H1 (cell line): ENCODE results near the gene UQCR10. TPM values are rescaled to one million over a fixed set of nuclear protein-coding genes. Genes with fewer than 3 reads are reported as not detected.

ENCODE experiments used
- CTCF ChIA-PET: fragments of 300-600 bp; sonication (Branson Sonifier 250); formaldehyde crosslinking; loops from one replicate; lab custom pipeline; 2021; ENCODE audit not compliant: partially characterized antibody; lab: Charles Lee
- POLR2A ChIA-PET: fragments of 300-600 bp; sonication (Branson Sonifier 250); formaldehyde crosslinking; loops from one replicate; lab custom pipeline; 2021; ENCODE audit warnings: inconsistent platforms; ENCODE audit not compliant: partially characterized antibody; lab: Charles Lee
- DNase-seq, 2 experiments: peaks; one replicate each; pipeline versions ENCODE4 v3.0.0 to v3.0.0-alpha.2; 2010 to 2022; ENCODE audit warnings: low spot score in 2 of 2, low read depth in 1 of 2, mixed read lengths in 1 of 2
- FAIRE-seq: peaks from 2 replicates; lab custom pipeline; 2011; peaks lifted over from hg19 to GRCh38; lab: Jason Lieb, UNC
- H2AFZ ChIP-seq: 2 replicates; pipeline ENCODE4 v1.8.1; 2012; ENCODE audit warnings: low read length, inconsistent platforms
- H2AK5ac ChIP-seq: 2 replicates; pipeline ENCODE4 v1.6.1; 2013; ENCODE audit warnings: low read depth, low read length
- H2BK120ac ChIP-seq: replicated peaks from 2 replicates; pipeline ENCODE3; 2013; ENCODE audit warnings: low read depth, low read length, inconsistent platforms
- H2BK12ac ChIP-seq: 2 replicates; pipeline ENCODE4 v1.6.1; 2013; ENCODE audit warnings: low read depth, low read length
- H2BK15ac ChIP-seq: 2 replicates; pipeline ENCODE4 v1.6.1; 2013; ENCODE audit warnings: low read length
- H2BK20ac ChIP-seq: 2 replicates; pipeline ENCODE4 v1.6.1; 2013; ENCODE audit warnings: low read length
- H2BK5ac ChIP-seq: 2 replicates; pipeline ENCODE4 v1.6.1; 2013; ENCODE audit warnings: low read depth, low read length
- H3K14ac ChIP-seq: 2 replicates; pipeline ENCODE4 v1.6.1; 2013; ENCODE audit warnings: inconsistent platforms; ENCODE audit not compliant: insufficient read length
- H3K18ac ChIP-seq: 2 replicates; pipeline ENCODE4 v1.6.1; 2013; ENCODE audit warnings: low read length; ENCODE audit errors: extremely low read depth
- H3K23ac ChIP-seq: 2 replicates; pipeline ENCODE4 v1.6.1; 2013; ENCODE audit warnings: inconsistent platforms; ENCODE audit not compliant: insufficient read length
- H3K23me2 ChIP-seq: 2 replicates; pipeline ENCODE4 v1.6.1; 2013; ENCODE audit warnings: low read depth, low read length
- H3K27ac ChIP-seq: 2 replicates; pipeline ENCODE4 v1.6.1; 2011; ENCODE audit warnings: low read depth, low read length, inconsistent platforms
- H3K27me3 ChIP-seq, 4 experiments: replicated peaks in 1 of 4; 1 replicate in 1 of 4; 2 replicates in 3 of 4; pipeline versions ENCODE4 v1.6.1 to v1.8.1; 2011 to 2013; ENCODE audit warnings: low read length in 3 of 4, mild to moderate bottlenecking in 3 of 4, inconsistent platforms in 2 of 4, mixed read lengths in 2 of 4, moderate library complexity in 1 of 4; ENCODE audit not compliant: control insufficient read depth in 3 of 4, insufficient read depth in 3 of 4; ENCODE audit errors: extremely low read depth in 1 of 4
- H3K36me3 ChIP-seq, 4 experiments: 2 replicates each; pipeline versions ENCODE4 v1.6.1 to v1.8.1; 2011 to 2013; ENCODE audit warnings: mild to moderate bottlenecking in 4 of 4, low read length in 3 of 4, moderate library complexity in 2 of 4, control low read depth in 1 of 4, inconsistent platforms in 1 of 4; ENCODE audit not compliant: insufficient read depth in 4 of 4, control insufficient read depth in 2 of 4
- H3K4ac ChIP-seq: replicated peaks from 2 replicates; pipeline ENCODE3; 2013; ENCODE audit warnings: low read length, low read depth, mixed read lengths, inconsistent platforms; ENCODE audit not compliant: insufficient read length
- H3K4me1 ChIP-seq, 4 experiments: replicated peaks in 1 of 4; 1 replicate in 1 of 4; 2 replicates in 3 of 4; pipeline versions ENCODE4 v1.6.1 to v1.8.1; 2011 to 2013; ENCODE audit warnings: low read length in 3 of 4, inconsistent platforms in 2 of 4, mixed read lengths in 1 of 4; ENCODE audit not compliant: insufficient read depth in 4 of 4, control insufficient read depth in 3 of 4
- H3K4me2 ChIP-seq, 2 experiments: 2 replicates each; pipeline versions ENCODE4 v1.6.1 to v1.8.1; 2011 to 2013; ENCODE audit warnings: low read depth in 2 of 2, low read length in 2 of 2, control low read depth in 1 of 2, inconsistent platforms in 1 of 2, mild to moderate bottlenecking in 1 of 2; ENCODE audit not compliant: insufficient read depth in 1 of 2
- H3K4me3 ChIP-seq, 4 experiments: fragments of 200-600, 300-600 bp in 1 of 4; sonication (generic), shearing (Covaris generic), sonication (Bioruptor Twin) in 1 of 4; 2 replicates each; pipeline versions ENCODE4 v1.5.1 to v1.8.1; 2011 to 2016; ENCODE audit warnings: low read length in 4 of 4, low read depth in 3 of 4, control low read depth in 2 of 4, inconsistent platforms in 2 of 4, mild to moderate bottlenecking in 2 of 4, mixed read lengths in 1 of 4, moderate library complexity in 1 of 4; ENCODE audit not compliant: insufficient read depth in 2 of 4; ENCODE audit errors: extremely low read depth in 1 of 4
- H3K56ac ChIP-seq: replicated peaks from 2 replicates; pipeline ENCODE3; 2013; ENCODE audit warnings: low read depth, mild to moderate bottlenecking, mixed read lengths, low read length, inconsistent platforms; ENCODE audit not compliant: insufficient read length
- H3K79me1 ChIP-seq: 2 replicates; pipeline ENCODE4 v1.6.1; 2013; ENCODE audit warnings: low read depth, low read length, control low read depth
- H3K79me2 ChIP-seq, 2 experiments: 2 replicates each; pipeline versions ENCODE4 v1.6.1 to v1.8.1; 2012 to 2013; ENCODE audit warnings: low read length in 2 of 2, mild to moderate bottlenecking in 2 of 2, inconsistent platforms in 1 of 2; ENCODE audit not compliant: insufficient read depth in 2 of 2, control insufficient read depth in 1 of 2
- H3K9ac ChIP-seq, 4 experiments: replicated peaks in 1 of 4; 1 replicate in 1 of 4; 2 replicates in 3 of 4; pipeline versions ENCODE4 v1.6.1 to v1.8.1; 2011 to 2013; ENCODE audit warnings: low read depth in 3 of 4, low read length in 3 of 4, control low read depth in 2 of 4, mild to moderate bottlenecking in 2 of 4, moderate library complexity in 2 of 4, inconsistent platforms in 1 of 4; ENCODE audit errors: extremely low read depth in 1 of 4
- H3K9me3 ChIP-seq, 2 experiments: 2 replicates each; pipeline versions ENCODE4 v1.6.1 to v1.8.1; 2012 to 2013; ENCODE audit warnings: mild to moderate bottlenecking in 2 of 2, moderate library complexity in 2 of 2, control low read depth in 1 of 2, inconsistent platforms in 1 of 2, low read depth in 1 of 2, low read length in 1 of 2, mixed read lengths in 1 of 2; ENCODE audit not compliant: insufficient read depth in 2 of 2
- H4K20me1 ChIP-seq, 2 experiments: replicated peaks in 1 of 2; 2 replicates each; pipeline versions ENCODE3 to v1.8.1; 2011 to 2013; ENCODE audit warnings: inconsistent platforms in 2 of 2, low read length in 2 of 2, mild to moderate bottlenecking in 1 of 2; ENCODE audit not compliant: insufficient read depth in 2 of 2, control insufficient read depth in 1 of 2
- H4K5ac ChIP-seq: 2 replicates; pipeline ENCODE4 v1.6.1; 2013; ENCODE audit warnings: low read length, low read depth, mixed read lengths, inconsistent platforms; ENCODE audit not compliant: insufficient read length
- H4K8ac ChIP-seq: 2 replicates; pipeline ENCODE4 v1.8.0; 2013; ENCODE audit warnings: mild to moderate bottlenecking, moderate library complexity, low read length, inconsistent platforms; ENCODE audit not compliant: insufficient read depth; ENCODE audit errors: extremely low read depth
- H4K91ac ChIP-seq: replicated peaks from 2 replicates; pipeline ENCODE3; 2013; ENCODE audit warnings: low read length, mixed read lengths, inconsistent platforms; ENCODE audit not compliant: insufficient read length
- CTCF ChIP-seq, 3 experiments: IDR thresholded peaks; 1 replicate in 2 of 3; 2 replicates in 1 of 3; pipeline versions ENCODE4 v1.5.1 to v1.6.1; 2011; ENCODE audit warnings: low read length in 3 of 3, mild to moderate bottlenecking in 3 of 3, inconsistent platforms in 2 of 3, low read depth in 1 of 3, moderate library complexity in 1 of 3; ENCODE audit not compliant: insufficient read depth in 1 of 3; ENCODE audit errors: control extremely low read depth in 1 of 3
- HDAC6 ChIP-seq: IDR thresholded peaks from one replicate; pipeline ENCODE4 v1.7.1; 2012; ENCODE audit warnings: low read depth, mild to moderate bottlenecking, inconsistent platforms, low read length, moderate library complexity
- JUN ChIP-seq: IDR thresholded peaks from 2 replicates; pipeline ENCODE4 v1.6.1; 2011; ENCODE audit warnings: low read depth, mild to moderate bottlenecking, improper control_type of control experiment, low read length
- PHF8 ChIP-seq: fragments of 200-600 bp; sonication (generic); conservative IDR thresholded peaks from 2 replicates; pipeline ENCODE4 v1.7.1; 2012; ENCODE audit warnings: low read depth, mild to moderate bottlenecking, inconsistent platforms, low read length, moderate library complexity
- RAD21 ChIP-seq, 2 experiments: IDR thresholded peaks in 1 of 2; conservative IDR thresholded peaks in 1 of 2; 2 replicates each; pipeline ENCODE4 v1.6.1; 2011; ENCODE audit warnings: low read depth in 2 of 2, low read length in 2 of 2, improper control_type of control experiment in 1 of 2, inconsistent platforms in 1 of 2, mild to moderate bottlenecking in 1 of 2, moderate library complexity in 1 of 2
- WGBS, 2 experiments: shearing (Covaris generic) in 1 of 2; methylation state at CpG; one replicate each; pipeline versions ENCODE4 v1.1.6 to v1.1.7; 2013 to 2015; ENCODE audit warnings: low lambda C conversion rate in 2 of 2, mixed read lengths in 2 of 2, inconsistent platforms in 1 of 2, low coverage in 1 of 2, missing lambda C conversion rate in 1 of 2; ENCODE audit not compliant: insufficient replicate concordance in 2 of 2, insufficient coverage in 1 of 2, insufficient read length in 1 of 2; ENCODE audit errors: extremely low coverage in 1 of 2, missing lambda C conversion rate in 1 of 2; 5-methylcytosine and 5-hydroxymethylcytosine counted together
- polyA plus RNA-seq, 7 experiments: library from polyadenylated mRNA; depleted of rRNA in 3 of 7; stranded (reverse) in 5 of 7; unstranded in 2 of 7; fragments of >200 nt in 5 of 7; fragments of 200-250 nt in 2 of 7; gene quantifications; 1 replicate in 5 of 7; 2 replicates in 1 of 7; 4 replicates in 1 of 7; pipeline versions ENCODE4 v1.2.1 to v1.2.3, GENCODE V29; 2011 to 2013; ENCODE audit warnings: missing spikeins in 2 of 7, mixed read lengths in 2 of 7
- total RNA-seq: library from RNA; stranded (reverse); fragmentation: NEBNext Ultra II Directional; extraction: Animal tissue kit (Norgen Biotek cat#: 25700); gene quantifications from 2 replicates; pipeline ENCODE4 v1.2.1, GENCODE V29; 2021

UQCR10 gene
- total and polyA plus RNA-seq, 2 of the 8 experiments (the other 6 are each of a cell fraction or from before 2014, with no cell fraction given), result 102 to 260 TPM

GRCh38 chr22:29813563-29813962 lies 46.4 kb downstream of the UQCR10 start:
- Histone ChIP-seq H3K27me3 (no peaks in the 10 kb centered on the region), H4K91ac (no peak overlapping the region), H2BK120ac (no peak overlapping the region), H2BK20ac (no peak overlapping the region), H3K9me3 (no peaks in the 10 kb centered on the region), H4K8ac (no peak overlapping the region), H2BK5ac (no peak overlapping the region)
- TF ChIP-seq HDAC6 (no peak), RAD21 (IDR thresholded peaks at IDR 0.05 in 1 of 2, conservative IDR thresholded peaks at IDR 0.05 in 1 of 2; ENCODE audit: low read depth in 2 of 2, low read length in 2 of 2) (0 out of 4 replicates have a peak, but pooled peaks of 1 of the 2 experiments have one; percentile 28), JUN (no peak), PHF8 (no peak), CTCF (IDR thresholded peaks at IDR 0.05; ENCODE audit: control extremely low read depth in 1 of 3, insufficient read depth in 1 of 3, low read depth in 1 of 3, low read length in 3 of 3) (peak in 2 of 3 experiments; percentile 8 to 33; a peak in 2 of 4 replicates)
- TF ChIP-seq, all 59 proteins: peak for 2
- 74% methylated on average over 3 of the region's 3 CpGs; no CpG with 5 or more reads in 1 of the 2 experiments for WGBS, 2 experiments
- no peak overlapping the region for H4K5ac ChIP-seq
- H2BK12ac ChIP-seq, result no peak overlapping the region
- H3K23ac ChIP-seq, result no peak overlapping the region
- no peaks in the 10 kb centered on the region for H3K23me2 ChIP-seq
- H2BK15ac ChIP-seq, result no peak overlapping the region
- peaks cover 3 to 36% (median 18%) of the 10 kb centered on the region in 4 experiments; a peak in 6 of 8 replicates for H3K36me3 ChIP-seq
- H3K56ac ChIP-seq, result no peak overlapping the region
- H3K4ac ChIP-seq, result no peak overlapping the region
- no peak for DNase-seq
- H3K9ac ChIP-seq, result no peak overlapping the region
- no peaks in the 10 kb centered on the region for H3K4me1 ChIP-seq
- no peaks in the 10 kb centered on the region for H3K79me2 ChIP-seq
- ChIA-PET CTCF (interaction anchor here (0.6 to 1.4 kb wide), 9 partner anchors 9 to 209 kb away, joined by 3 to 7 read pairs (median 3); no protein-coding TSS in a partner anchor), POLR2A (no interaction called here)
- no peak overlapping the region for H2AK5ac ChIP-seq
- H2AFZ ChIP-seq, result no peak overlapping the region
- H4K20me1 ChIP-seq, result peaks cover 2 to 3% of the 10 kb centered on the region in 2 experiments
- no peak overlapping the region for H3K18ac ChIP-seq
- H3K27ac ChIP-seq, result no peak overlapping the region
- H3K4me2 ChIP-seq, result no peak overlapping the region
- no peaks in the 10 kb centered on the region for H3K79me1 ChIP-seq
- H3K4me3 ChIP-seq, result no peak overlapping the region
- H3K14ac ChIP-seq, result no peak overlapping the region
- no peak for FAIRE-seq
